Measurements from ENCODE around the gene AGPAT3.

The AGPAT3 gene

DNA sequence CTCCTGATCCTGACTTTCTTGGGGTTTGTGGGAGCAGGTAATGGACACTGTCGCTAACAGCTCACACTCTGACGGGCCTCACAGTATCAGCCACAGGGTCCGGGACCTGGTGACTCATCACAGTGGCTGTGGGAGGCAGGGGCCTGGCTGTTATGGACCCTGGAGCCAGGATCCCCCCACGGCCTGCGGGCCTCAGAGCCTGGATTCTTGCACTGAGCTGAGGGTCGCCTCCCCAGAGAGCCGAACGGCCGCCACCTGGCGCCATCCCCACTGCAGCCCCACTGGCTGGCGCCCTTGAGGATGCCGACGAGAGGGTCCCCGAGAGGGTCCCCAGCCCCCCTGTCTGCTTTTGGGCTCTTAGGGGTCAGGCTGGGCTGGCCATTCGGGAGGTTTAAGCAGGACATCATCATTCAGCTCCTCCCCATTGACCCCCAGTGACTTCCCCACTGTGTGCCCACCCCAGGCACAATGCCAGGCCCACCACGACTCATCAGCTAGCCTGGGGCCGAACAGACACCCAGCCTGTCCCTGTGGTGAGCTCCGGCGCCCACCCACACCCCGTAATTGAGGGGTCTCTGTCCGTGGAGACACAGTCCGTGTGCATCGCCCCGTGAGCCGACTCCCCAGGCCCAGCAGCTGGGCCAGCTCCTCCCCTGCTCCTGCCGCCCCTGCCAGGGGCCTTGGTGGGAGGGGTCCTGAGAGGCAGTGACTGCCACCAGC is 116.3 kb downstream of the AGPAT3 start:
- no peak for DNase-seq (ENCODE audit: low spot score)

DNA sequence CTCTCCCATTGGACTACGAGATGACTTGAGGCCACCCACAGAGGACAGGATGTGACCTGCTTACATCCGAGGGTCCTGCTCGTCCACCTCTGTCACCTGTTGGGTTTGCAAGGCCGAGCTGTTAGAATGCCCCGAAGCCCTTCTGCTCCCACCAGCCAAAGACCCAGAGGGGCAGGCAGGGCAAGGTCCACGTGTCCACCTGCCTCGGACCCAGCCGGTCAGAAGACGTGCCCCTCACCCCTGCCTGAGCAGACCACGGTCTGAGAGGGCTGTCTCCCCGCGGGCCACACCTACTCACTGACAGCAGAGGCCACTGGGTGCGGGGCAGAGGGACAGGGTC is 116.8 kb downstream of the AGPAT3 start:
- no peak for DNase-seq (ENCODE audit: low spot score)

DNA sequence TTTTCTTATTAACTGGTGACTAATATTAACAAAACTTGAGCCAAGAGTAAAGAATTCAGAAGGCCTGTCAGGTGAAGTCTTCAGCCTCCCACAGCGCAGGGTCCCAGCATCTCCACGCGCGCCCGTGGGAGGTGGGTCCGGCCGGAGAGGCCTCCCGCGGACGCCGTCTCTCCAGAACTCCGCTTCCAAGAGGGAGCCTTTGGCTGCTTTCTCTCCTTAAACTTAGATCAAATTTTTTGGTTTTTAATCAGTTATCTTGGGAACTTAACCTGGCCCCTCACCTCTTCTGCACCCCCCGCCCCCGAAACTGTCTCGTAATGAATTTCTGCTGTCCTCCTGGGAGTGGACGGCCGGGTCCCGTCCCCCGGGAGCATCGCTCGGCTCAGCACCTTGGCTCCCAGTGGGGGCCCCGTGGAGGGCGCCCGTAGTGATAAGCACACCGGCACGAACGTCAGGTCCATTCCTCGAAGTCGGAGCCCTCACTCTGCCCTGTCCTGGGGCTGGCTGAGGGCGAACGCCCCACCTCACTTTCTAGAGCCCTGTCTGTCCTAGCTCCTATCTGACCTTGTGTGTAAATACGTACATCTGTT is 117.6 kb downstream of the AGPAT3 start:
- DNase-seq (ENCODE audit: low spot score): no peak

DNA sequence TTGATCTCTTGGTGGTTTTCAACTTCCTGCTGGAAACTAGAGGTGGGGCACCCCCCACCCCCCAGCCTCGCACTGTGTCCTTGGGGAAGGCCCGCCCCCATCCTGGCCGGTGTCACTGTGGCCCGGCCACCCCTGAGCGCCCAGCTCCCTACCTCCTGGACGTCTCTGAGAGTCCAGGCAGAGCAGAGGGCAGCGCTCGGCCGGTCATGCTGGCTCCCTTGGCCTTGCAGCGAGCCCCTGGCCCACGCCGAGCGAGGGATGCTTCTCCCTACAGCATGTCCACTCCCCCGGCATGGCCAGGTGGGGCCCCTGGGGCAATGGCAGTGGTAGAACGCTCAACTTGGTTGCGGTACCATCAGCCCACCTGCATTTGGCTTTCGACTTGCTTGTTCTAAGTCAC is 118.4 kb downstream of the AGPAT3 start:
- DNase-seq (ENCODE audit: low spot score): no peak

DNA sequence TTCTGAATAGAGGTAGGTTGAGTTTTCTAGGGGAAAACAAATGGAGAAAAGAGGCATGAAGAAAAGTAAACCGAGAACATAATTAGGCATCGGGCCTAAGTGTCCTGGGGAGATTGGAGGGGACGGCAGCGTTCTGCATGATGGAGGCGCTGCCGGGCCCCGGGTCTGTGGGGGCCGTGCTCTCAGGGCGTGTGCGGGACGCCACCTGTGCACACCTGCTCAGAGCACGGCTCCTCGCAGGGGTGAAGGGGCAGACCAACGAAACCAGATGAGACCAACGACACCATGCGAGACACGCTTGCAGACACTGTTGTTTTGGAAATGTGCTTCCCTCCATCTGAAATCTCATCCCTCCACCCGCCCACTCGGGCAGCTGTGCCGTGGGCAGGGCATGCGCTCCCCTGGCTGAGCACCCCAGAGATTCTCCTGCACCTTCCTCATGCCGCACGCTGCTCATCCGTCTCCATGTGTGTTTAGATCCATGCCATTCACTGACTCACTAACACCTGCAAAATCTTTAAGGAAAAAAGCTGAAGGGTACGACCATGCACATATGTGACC is 118.9 kb downstream of the AGPAT3 start:
- DNase-seq (ENCODE audit: low spot score): no peak

DNA sequence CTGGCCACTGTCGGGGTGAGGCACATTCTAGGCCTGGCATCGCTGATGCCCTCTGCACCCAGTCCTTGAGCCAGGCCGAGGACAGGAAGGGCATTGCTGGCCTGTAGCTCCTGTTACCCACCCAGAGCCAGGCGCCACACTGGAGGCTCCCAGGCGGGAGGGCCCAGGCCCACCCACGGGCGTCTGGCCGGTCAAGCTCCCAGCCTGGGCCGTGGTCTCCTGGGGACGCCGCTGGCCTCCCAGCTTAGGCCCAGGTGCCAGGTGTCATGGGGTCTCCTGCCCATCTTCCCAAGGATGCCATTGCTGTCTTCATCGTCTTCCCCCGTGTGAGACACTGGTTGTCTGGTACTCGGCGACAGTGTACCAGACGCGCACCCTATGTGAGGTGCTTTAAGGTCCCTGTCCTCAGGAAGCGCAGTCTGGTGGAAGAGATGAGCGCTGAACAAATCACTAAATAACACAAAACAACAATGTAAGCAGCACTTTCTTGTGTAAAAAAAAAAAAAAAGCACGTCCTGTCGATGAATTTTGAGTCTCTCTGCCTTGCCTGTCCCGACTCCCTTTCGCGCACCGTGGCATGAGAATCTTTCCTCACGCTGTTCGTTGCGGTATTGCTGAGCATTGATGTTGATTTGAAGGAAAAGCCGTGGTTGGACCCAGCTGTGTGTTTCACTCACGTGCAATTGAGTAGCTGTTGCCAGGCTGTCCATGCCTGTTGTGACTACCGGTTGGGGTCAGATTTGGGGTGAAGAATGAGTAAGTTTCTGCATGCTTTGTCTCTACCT is 120.1 kb downstream of the AGPAT3 start:
- DNase-seq (ENCODE audit: low spot score): no peak

DNA sequence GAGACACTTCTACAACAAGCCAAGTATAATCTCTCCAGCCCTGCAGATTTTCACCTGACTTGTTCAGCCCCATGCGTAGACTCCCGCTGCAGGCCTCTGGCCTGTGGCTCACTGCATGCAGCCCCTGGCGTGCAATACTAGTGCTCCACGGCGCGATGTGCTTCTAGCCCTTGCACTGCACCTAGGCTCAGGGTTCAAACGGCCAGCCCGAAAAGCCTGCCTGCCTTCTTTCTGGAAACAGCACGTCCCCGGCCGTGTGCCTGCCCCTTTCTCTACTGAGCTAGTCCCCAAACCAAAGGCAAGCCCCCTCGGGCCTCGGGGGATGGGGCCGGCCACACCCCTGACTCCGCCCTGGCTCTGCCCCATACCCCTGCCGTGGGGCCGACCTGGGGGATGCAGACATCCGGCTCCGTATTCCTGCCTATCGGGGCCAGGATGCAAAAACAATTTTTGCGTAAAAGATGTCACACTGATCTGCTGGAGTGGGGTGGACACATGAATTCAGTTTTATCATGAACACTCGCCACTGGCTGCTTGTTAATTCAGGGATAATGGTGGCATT is 120.7 kb downstream of the AGPAT3 start:
- DNase-seq (ENCODE audit: low spot score): no peak

DNA sequence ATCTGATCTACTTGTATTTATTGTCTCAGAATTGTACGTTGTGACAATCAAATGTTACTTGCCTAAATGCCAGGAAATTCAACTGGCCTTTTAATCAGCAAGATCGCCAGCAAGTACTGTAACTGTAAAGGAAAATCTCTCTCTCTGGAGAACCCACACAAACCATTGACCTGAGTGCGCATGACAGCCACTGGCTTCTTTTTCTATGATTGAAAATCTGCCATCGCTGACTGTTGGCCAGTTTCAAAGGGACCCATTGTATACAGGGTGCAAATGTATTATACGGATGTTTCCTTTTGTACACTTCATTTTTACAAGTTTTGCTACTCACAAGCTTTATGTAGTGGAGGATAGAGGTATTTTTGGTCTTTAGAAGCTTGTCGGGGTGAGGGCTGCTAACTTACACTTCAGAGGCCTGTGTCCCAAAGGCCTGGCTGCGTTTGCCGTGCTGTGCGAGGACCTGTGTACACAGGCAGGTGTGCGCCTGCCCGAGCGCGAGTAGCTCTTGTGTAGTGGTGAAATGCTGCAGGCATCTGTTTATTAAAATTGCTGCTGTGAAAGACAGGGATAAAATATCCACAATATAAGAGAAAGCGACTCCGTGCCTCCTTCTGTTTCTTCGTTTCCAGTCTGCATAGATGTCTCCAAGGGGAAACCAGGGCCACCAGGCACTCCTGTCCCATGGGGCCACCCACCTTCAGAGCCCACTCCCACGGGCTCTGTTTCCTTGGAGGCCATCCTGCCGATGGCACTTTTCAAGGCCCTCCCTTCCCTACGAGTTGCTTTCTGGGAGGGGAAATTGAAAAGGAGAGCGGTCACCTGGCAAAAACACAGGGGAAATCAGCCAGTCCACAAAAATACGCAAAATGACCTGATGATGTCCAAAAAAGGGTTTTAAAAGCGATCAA is 121.8 kb downstream of the AGPAT3 start:
- no peak for DNase-seq (ENCODE audit: low spot score)

DNA sequence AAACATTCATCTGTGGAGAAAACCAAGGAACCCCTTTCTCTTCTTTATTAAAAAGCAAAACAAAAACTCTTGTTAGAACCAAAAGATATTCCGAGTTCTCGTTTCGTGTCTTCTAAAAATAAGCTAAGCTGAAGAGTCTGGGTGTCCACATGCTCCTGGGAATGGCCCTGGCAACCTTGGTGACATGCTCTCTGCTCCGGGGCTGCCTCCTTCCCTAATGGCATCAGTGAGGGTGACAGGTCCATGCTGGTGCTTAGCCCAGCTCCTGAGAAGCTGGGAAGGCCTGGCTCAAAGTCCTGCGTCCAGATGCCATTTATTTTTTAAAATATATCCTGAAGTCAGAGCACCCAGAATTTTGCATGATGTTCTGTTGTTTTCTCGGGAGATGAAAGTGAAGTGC is 122.5 kb downstream of the AGPAT3 start:
- no peak for DNase-seq (ENCODE audit: low spot score)

DNA sequence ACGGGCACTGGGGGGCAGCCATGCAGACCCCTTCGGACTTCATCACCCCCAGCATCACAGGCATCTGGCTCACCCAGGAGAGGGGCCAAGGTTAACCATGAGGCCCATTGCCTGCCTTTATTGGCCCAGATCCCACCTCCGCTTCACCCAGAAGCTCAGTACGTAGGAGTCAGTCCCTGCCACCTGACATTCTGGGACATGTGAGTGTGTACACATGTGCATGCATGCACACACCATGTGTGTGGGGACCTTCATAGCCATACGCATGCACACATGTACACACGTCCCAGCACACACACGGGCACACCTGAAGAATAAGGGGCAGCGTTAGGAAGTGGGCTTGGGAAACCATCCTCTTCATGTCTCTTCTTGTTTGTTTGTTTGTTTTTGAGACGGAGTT is 123.0 kb downstream of the AGPAT3 start:
- no peak for DNase-seq (ENCODE audit: low spot score)

DNA sequence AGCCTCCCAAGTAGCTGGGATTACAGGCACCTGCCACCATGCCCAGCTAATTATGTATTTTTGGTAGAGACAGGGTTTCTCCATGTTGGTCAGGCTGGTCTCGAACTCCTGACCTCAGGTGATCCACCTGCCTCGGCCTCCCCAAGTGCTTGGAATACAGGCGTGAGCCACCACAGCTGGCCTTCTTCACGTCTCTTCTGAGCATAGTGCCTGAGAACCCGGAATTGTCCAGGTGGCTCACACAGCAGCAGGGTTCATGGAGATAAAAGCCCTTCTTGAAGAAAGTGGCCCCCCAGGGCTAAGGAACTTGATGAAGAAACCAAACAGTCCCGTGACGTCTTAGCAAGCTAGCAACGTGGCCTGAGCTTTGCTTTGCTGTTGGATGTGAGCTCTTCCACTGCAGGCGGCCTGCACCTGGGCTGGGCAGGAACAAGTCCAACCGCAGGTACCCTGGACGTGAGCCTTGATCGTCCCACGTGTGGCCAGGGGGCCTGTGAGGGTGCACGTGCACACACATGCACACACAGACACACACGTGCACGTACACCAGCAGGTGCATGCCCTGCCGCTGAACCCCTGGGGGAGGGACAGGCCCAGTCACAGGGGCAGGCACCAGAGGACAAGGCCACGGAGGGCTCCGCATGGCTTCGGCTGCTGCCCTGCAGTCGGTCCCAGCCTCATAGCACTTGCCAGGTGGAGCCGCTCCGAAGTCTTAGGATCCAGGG is 123.6 kb downstream of the AGPAT3 start:
- no peak for DNase-seq (ENCODE audit: low spot score)

DNA sequence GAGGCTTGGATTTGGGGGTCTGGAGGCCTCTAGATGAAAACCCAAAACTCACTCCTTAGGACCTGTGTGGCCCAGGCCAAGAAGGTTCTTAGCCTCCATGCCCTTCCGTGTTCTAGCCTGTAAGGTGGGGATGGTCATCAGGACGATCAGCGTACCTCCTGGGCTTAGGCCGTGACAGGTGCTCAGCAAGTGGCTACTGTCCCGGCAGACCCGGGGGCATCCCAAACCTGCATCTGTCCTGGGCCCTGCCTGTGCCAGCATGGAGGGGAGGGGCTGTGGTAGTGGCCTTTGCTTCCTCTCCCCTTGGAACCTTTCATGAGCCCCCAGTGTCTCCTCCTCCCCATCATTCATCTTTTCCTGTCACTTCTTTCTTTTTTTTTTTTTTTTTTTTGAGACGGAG is 124.4 kb downstream of the AGPAT3 start:
- DNase-seq (ENCODE audit: low spot score): no peak

DNA sequence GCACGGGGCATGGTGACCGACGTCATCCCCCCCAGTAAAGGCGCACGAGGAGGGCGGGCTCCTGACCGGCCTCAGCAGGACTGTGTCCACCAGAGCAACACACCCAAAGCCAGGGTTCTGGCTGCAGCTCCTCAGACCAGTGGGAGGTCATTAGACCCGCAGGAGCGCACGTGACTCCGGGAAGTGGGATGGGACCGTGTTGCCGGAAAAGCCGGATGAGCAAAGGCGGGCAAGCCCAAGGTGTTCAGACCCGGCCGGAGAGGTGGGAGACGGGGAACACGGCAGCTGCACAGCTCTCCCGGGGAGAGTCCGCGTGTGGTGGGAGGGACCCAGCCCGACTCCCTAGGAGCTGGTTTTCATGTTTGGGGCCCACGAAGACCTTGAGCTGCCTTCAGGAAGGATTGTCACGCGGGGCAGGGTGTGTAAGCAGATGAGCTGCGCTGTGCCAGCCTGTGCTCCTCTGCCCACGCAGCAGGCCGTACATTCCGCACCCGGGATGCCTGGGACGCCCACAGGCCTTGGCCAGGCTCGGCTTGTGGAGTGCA is 126.5 kb downstream of the AGPAT3 start:
- DNase-seq (ENCODE audit: low spot score): no peak

DNA sequence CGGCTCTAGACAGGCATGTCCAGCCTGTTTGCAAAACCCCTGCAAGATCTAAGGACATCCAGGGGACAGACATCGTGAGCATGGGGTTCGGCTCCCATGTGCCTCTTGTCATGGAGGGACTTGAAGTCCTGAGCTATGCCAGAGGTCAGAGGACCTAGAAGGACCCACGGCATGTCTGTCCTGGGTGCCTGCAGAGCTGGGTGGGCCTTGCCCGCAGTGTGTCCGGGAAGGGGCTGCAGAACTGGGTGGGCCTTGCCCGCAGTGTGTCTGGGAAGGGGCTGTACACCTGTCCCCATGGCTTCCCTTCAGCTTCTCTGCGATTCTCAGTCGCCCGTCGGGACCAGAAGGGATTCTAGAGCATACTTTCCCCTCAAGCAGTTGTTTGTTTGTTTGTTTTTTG is 127.1 kb downstream of the AGPAT3 start:
- no peak for DNase-seq (ENCODE audit: low spot score)

DNA sequence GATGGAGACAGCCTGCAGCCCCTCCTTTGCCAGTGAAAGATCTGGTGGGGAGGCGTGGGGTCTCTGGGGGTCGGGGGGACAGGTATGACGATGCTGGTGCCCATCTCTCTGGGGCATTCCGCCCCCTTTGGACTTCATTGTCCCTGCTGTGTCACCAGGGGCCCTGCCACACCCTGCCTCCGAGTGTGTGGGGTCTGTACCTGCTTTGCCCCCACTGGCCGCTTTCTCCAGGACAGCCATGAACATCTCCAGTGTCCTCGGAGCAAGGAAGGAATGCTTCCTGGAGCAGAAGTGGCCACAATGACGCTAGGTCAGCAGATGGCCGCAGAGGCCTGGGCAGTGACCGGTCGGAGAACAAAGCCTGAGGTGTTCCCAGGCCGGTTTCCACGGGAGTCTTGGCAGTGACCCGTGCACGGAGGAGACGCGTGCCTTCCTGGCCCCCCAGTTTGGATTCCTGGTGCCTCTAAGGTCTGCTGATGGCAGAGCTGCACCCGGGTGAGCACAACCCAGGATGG is 128.5 kb downstream of the AGPAT3 start:
- no peak for DNase-seq (ENCODE audit: low spot score)

DNA sequence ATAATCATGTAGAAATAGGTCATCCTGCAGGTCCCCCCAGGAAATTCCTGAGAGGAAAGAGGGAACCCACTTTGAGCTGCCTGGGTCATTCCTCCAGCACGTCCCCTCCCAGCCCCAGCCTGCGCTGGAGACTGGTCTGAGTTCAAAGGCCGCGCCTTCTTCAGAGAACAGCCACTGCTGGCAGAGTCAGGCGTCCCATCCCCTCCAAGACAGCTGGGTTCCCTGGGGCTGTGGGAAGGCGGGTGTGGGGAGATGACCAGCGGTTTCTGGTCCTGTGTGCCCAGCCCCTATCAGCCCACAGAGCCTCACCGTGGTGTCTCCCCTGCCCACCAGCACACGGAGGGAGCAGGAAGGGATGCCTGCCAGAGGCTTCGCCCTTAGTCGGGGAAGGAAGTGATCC is 129.1 kb downstream of the AGPAT3 start:
- DNase-seq (ENCODE audit: low spot score): no peak

DNA sequence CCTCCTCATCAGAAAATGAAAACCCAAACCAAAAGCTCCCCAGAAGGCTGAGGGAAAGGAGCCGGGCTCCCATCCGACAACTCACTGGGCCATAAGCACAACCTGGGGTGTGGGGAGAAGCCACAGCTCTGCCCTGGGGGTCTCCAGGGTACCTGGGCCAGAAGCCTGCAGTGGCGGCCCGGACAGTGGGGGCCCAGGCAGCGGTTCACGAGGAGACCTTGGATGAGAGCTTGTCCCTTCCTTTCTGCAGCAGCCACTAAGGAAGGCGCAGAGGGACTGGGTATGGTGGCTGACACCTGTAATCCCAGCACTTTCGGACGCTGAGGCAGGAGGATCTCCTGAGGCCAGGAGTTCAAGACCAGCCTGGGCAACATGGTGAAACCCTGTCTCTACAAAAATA is 129.6 kb downstream of the AGPAT3 start:
- DNase-seq (ENCODE audit: low spot score): no peak

DNA sequence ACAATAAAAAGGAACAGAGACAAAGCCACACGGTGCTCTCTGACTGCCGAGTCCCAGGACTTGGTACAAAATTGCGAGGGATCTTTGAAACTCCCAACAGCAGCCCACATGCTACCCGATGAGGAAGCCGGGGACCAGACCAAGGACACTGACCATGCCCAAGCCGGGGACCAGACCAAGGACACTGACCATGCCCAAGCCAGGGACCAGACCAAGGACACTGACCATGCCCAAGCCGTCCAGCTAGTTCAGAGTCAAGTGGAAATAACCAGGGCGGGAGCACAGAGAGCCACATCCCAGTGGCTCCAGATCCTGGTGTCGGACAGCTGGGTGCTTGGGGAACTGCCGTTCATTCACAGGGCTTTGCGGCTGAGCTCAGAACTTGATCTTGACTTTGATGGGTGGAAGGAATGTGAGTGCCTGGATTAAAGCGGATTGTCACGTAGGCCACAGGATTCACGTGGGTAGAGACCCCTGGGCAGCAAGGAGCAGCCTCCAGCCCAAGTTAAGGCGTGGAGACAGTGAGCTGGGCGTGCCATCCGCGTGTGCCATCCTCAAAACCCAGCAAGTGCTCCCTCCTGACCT is 130.6 kb downstream of the AGPAT3 start:
- no peak for DNase-seq (ENCODE audit: low spot score)

DNA sequence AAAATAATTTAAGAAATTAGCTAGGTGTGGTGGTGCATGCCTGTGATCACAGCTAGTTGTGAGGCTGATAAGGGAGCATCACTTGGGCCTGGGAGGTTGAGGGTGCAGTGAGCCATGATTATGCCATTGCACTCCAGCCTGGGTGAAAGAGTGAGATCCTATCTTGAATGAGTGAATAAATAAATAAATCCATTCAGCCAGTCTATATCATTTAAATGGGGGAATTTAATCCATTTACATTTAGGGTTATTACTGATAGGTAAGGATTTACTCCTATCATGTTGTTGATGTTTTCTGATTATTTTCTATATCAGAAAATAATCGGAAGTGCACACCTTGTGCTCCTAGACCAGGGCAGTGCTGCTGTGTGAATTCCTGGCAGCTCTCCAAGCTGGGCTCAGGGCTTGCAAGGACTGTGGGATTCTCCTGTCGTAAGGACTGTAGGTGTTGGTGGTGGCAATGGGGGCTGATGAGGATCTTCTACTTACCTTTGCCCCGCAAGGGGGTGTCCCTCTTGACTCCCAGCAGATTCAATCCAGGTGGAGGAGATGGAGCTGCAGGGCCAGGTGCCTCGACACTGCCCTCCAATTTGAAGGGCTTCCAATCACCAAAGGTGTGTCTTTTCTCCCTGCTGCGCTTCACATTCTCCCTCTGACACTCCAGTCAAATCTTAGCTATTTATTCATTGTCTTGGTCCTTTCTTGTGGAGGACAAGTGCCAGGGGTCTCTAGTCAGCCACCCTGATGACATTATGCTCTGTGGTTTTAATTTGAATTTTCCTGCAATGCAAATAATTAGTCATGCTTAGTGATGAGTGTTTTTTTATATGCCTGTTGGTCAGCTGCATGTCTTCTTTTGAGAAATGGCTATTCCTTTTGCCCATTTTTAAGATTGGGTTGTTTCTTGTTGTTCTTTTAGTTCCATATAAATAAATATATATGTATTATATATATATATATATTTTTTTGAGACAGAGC is 133.0 kb downstream of the AGPAT3 start:
- DNase-seq (ENCODE audit: low spot score): no peak
